Neuronal stem cell (in vitro differentiated cells): ENCODE measurements around the gene GSAP.

Source experiments
- DNase-seq: peaks from one replicate; pipeline ENCODE4 v3.0.0-alpha.2; 2013; ENCODE audit warnings: low spot score
- H2AFZ ChIP-seq: one replicate; pipeline ENCODE4 v1.6.1; 2013; ENCODE audit warnings: mild to moderate bottlenecking, low read length, inconsistent platforms
- H2AK5ac ChIP-seq: 2 replicates; pipeline ENCODE4 v1.6.1; 2013; ENCODE audit warnings: low read depth, mild to moderate bottlenecking, inconsistent platforms, low read length, moderate library complexity, mixed read lengths
- H2BK120ac ChIP-seq: 2 replicates; pipeline ENCODE4 v1.6.1; 2013; ENCODE audit warnings: low read depth, mild to moderate bottlenecking, inconsistent platforms, low read length, moderate library complexity, mixed read lengths
- H2BK12ac ChIP-seq: one replicate; pipeline ENCODE4 v1.6.1; 2013; ENCODE audit warnings: low read length, inconsistent platforms
- H2BK15ac ChIP-seq: 2 replicates; pipeline ENCODE4 v1.6.1; 2013; ENCODE audit warnings: mild to moderate bottlenecking, low read length, inconsistent platforms, mixed read lengths
- H2BK5ac ChIP-seq: one replicate; pipeline ENCODE4 v1.6.1; 2013; ENCODE audit warnings: inconsistent platforms, mild to moderate bottlenecking, low read length, moderate library complexity
- H3K14ac ChIP-seq: one replicate; pipeline ENCODE4 v1.6.1; 2013; ENCODE audit warnings: low read length, inconsistent platforms
- H3K18ac ChIP-seq: 2 replicates; pipeline ENCODE4 v1.6.1; 2013; ENCODE audit warnings: low read length, inconsistent platforms
- H3K23ac ChIP-seq: 2 replicates; pipeline ENCODE4 v1.6.1; 2013; ENCODE audit warnings: low read depth, mild to moderate bottlenecking, mixed read lengths, low read length, inconsistent platforms; ENCODE audit not compliant: poor library complexity
- H3K27ac ChIP-seq: replicated peaks from 3 replicates; pipeline ENCODE4 v1.5.1; 2013; ENCODE audit warnings: low read length, inconsistent platforms
- H3K27me3 ChIP-seq, 3 experiments: 2 replicates each; pipeline ENCODE4 v1.6.1; 2013; ENCODE audit warnings: low read length in 3 of 3, mild to moderate bottlenecking in 2 of 3, inconsistent platforms in 1 of 3, low read depth in 1 of 3, mixed read lengths in 1 of 3, moderate library complexity in 1 of 3; ENCODE audit not compliant: control insufficient read depth in 3 of 3, insufficient read depth in 3 of 3
- H3K36me3 ChIP-seq, 2 donors: replicated peaks in 1 of 2; 2 replicates each; pipeline ENCODE4 v1.6.1; 2013; ENCODE audit warnings: low read length in 2 of 2; ENCODE audit not compliant: control insufficient read depth in 2 of 2, insufficient read depth in 2 of 2
- H3K4ac ChIP-seq: 2 replicates; pipeline ENCODE4 v1.6.1; 2013; ENCODE audit warnings: inconsistent platforms, mild to moderate bottlenecking, low read length, moderate library complexity
- H3K4me1 ChIP-seq, 2 donors: 1 replicate in 1 of 2; 2 replicates in 1 of 2; pipeline ENCODE4 v1.6.1; 2013; ENCODE audit warnings: low read length in 2 of 2, low read depth in 1 of 2; ENCODE audit not compliant: control insufficient read depth in 2 of 2, insufficient read depth in 1 of 2
- H3K4me2 ChIP-seq: one replicate; pipeline ENCODE4 v1.6.1; 2013; ENCODE audit warnings: mild to moderate bottlenecking, low read length, inconsistent platforms; ENCODE audit not compliant: insufficient read depth, poor library complexity, severe bottlenecking
- H3K4me3 ChIP-seq, 2 donors: 2 replicates each; pipeline ENCODE4 v1.5.1; 2013; ENCODE audit warnings: low read length in 2 of 2, mild to moderate bottlenecking in 2 of 2, inconsistent platforms in 1 of 2, moderate library complexity in 1 of 2
- H3K79me1 ChIP-seq: one replicate; pipeline ENCODE4 v1.6.1; 2013; ENCODE audit warnings: low read depth, mild to moderate bottlenecking, inconsistent platforms, low read length, moderate library complexity
- H3K9ac ChIP-seq: one replicate; pipeline ENCODE4 v1.6.1; 2013; ENCODE audit warnings: mild to moderate bottlenecking, low read depth, low read length, inconsistent platforms; ENCODE audit not compliant: poor library complexity
- H3K9me3 ChIP-seq, 2 donors: replicated peaks in 1 of 2; 2 replicates each; pipeline versions ENCODE3 to v1.6.1; 2013; ENCODE audit warnings: low read length in 2 of 2, mild to moderate bottlenecking in 2 of 2, inconsistent platforms in 1 of 2, low read depth in 1 of 2, mixed read lengths in 1 of 2, moderate library complexity in 1 of 2; ENCODE audit not compliant: control insufficient read depth in 2 of 2, insufficient read depth in 1 of 2
- H4K8ac ChIP-seq: one replicate; pipeline ENCODE4 v1.6.1; 2013; ENCODE audit warnings: low read depth, mild to moderate bottlenecking, inconsistent platforms, low read length, moderate library complexity
- H4K91ac ChIP-seq: one replicate; pipeline ENCODE4 v1.6.1; 2013; ENCODE audit warnings: low read length, low read depth, mild to moderate bottlenecking, inconsistent platforms; ENCODE audit not compliant: poor library complexity
- WGBS, 2 donors: extraction: QIAGEN DNeasy Blood & Tissue Kit; methylation state at CpG; one replicate each; pipeline ENCODE4 v1.1.7; 2013; ENCODE audit warnings: missing lambda C conversion rate in 2 of 2, mixed read lengths in 1 of 2; ENCODE audit not compliant: insufficient read length in 2 of 2, insufficient replicate concordance in 1 of 2; ENCODE audit errors: extremely low coverage in 2 of 2; 5-methylcytosine and 5-hydroxymethylcytosine counted together

GSAP gene

DNA sequence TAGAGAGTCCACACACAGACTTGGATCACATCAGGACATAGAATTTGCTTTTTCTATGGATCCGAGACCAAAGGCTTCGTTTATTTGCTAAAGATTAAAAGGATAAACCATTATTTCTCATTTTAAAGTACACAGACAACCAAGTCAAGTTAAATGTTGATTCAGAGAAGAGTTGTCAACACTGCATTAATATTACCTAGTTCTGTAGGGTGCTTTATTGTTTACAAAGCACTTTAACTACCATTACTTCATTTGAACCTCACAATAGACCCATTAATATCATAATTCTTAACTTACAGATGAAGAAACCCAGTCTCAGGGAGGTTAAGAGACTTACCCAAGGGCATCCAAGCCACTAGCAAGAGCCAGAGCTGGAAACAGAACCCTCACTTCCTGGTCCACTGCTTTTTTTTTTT is 43.2 kb upstream of the GSAP start:
- Histone ChIP-seq H4K8ac (no peak overlapping the region), H3K27ac (no peak overlapping the region), H2AK5ac (no peak overlapping the region), H2BK5ac (no peak overlapping the region), H3K18ac (no peak overlapping the region), H3K4me3 (no peak overlapping the region), H3K14ac (no peak overlapping the region), H3K4me2 (no peak overlapping the region), H2AFZ (no peak overlapping the region), H2BK120ac (no peak overlapping the region), H2BK12ac (no peak overlapping the region), H3K36me3 (no peaks in the 10 kb centered on the region), H3K9ac (no peak overlapping the region), H4K91ac (no peak overlapping the region), H3K9me3 (no peaks in the 10 kb centered on the region), H3K27me3 (no peaks in the 10 kb centered on the region), H3K79me1 (no peaks in the 10 kb centered on the region), H3K23ac (no peak overlapping the region), H3K4ac (no peak overlapping the region), H3K4me1 (peaks cover 0 to 2% of the 10 kb centered on the region in 2 donors), H2BK15ac (no peak overlapping the region)
- WGBS, 2 donors: no CpG with 5 or more reads among the region's 2 CpGs
- DNase-seq: no peak

DNA sequence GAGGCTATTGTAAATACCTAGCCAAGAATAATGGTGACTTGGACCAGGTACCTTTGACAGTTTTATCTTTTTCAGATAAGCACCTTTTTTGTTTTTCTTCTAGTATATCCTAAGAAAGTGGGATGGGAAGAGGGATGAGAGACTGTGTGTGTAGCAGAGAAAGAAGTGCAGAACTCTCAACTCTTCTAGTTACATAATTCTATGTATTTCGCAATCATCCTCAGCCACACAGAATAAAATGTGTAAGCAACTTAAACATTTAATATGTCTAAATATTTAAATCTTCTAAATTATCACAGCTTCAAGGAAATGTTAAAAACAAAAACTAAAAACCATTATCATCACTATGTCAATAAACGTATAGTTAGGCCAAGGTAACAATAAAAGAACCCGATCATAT is 42.6 kb upstream of the GSAP start:
- H2BK5ac ChIP-seq: no peak overlapping the region
- H2BK120ac ChIP-seq: no peak overlapping the region
- H3K27me3 ChIP-seq: no peaks in the 10 kb centered on the region
- no peak overlapping the region for H3K4ac ChIP-seq
- no peak overlapping the region for H2BK15ac ChIP-seq
- H3K4me2 ChIP-seq: no peak overlapping the region
- no peaks in the 10 kb centered on the region for H3K79me1 ChIP-seq
- peaks cover 0 to 2% of the 10 kb centered on the region in 2 donors for H3K4me1 ChIP-seq
- WGBS, 2 donors: no CpG with 5 or more reads among the region's 3 CpGs
- H3K9ac ChIP-seq: no peak overlapping the region
- H3K9me3 ChIP-seq: no peaks in the 10 kb centered on the region
- no peaks in the 10 kb centered on the region for H3K36me3 ChIP-seq
- no peak overlapping the region for H3K14ac ChIP-seq
- no peak overlapping the region for H2AFZ ChIP-seq
- no peak overlapping the region for H3K4me3 ChIP-seq
- H4K91ac ChIP-seq: no peak overlapping the region
- H3K23ac ChIP-seq: no peak overlapping the region
- no peak for DNase-seq
- H3K27ac ChIP-seq: no peak overlapping the region
- H3K18ac ChIP-seq: no peak overlapping the region
- no peak overlapping the region for H4K8ac ChIP-seq
- H2AK5ac ChIP-seq: no peak overlapping the region
- no peak overlapping the region for H2BK12ac ChIP-seq

DNA sequence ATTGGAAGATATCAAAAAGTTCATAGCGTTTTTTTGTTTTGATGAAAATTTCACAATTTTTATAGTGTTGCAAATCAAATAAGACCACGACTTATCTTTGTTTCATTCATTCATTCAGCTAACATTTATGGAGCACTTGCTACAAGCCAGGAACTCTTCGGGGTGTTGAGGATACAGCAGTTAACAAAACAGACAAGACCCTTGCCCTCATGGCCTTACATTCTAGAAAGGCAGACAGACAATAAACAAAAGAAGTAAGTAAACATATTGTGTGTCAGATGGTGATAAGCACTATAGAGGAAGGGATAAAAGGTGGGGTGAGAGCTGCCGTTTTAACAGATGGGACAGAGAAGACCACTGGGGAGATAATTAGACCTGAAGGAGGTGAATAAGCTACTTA is 41.6 kb upstream of the GSAP start:
- Histone ChIP-seq H2AFZ (no peak overlapping the region), H2AK5ac (no peak overlapping the region), H3K79me1 (no peaks in the 10 kb centered on the region), H2BK5ac (no peak overlapping the region), H4K91ac (no peak overlapping the region), H2BK120ac (no peak overlapping the region), H3K23ac (no peak overlapping the region), H3K27ac (no peak overlapping the region), H3K4me3 (no peak overlapping the region), H3K9me3 (no peaks in the 10 kb centered on the region), H3K27me3 (no peaks in the 10 kb centered on the region), H3K4me1 (peaks cover 0 to 2% of the 10 kb centered on the region in 2 donors), H3K14ac (no peak overlapping the region), H2BK12ac (no peak overlapping the region), H2BK15ac (no peak overlapping the region), H4K8ac (no peak overlapping the region), H3K18ac (no peak overlapping the region), H3K36me3 (no peaks in the 10 kb centered on the region), H3K4me2 (no peak overlapping the region), H3K9ac (no peak overlapping the region), H3K4ac (no peak overlapping the region)
- WGBS, 2 donors: no CpG with 5 or more reads among the region's 4 CpGs
- no peak for DNase-seq

DNA sequence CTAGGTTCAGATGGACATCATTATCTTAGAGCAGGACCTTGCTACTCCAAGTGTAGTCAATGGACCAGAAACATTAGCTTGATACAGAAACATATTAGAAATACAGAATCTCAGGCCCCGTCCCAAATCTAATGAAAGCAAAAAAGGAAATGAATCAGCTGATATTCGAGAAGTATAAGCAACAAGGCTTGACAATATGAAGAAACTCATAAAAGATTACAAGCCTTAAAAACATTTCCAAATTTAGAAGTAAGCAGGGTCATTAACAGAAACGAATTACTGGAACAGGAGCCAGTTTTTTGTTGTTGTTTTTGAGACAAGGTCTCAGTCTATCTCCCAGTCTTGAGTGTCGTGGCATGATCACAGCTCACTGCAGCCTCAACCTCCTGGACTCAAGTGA is 40.5 kb upstream of the GSAP start:
- no peak overlapping the region for H3K18ac ChIP-seq
- no peak overlapping the region for H2BK5ac ChIP-seq
- no peak overlapping the region for H3K9ac ChIP-seq
- no peak overlapping the region for H2AFZ ChIP-seq
- H3K27ac ChIP-seq: no peak overlapping the region
- no peak overlapping the region for H2BK12ac ChIP-seq
- H2AK5ac ChIP-seq: no peak overlapping the region
- H3K14ac ChIP-seq: no peak overlapping the region
- H3K36me3 ChIP-seq: no peaks in the 10 kb centered on the region
- H3K79me1 ChIP-seq: no peaks in the 10 kb centered on the region
- H3K9me3 ChIP-seq: no peaks in the 10 kb centered on the region
- H2BK15ac ChIP-seq: no peak overlapping the region
- H3K4me2 ChIP-seq: no peak overlapping the region
- H3K27me3 ChIP-seq: no peaks in the 10 kb centered on the region
- DNase-seq: no peak
- no peak overlapping the region for H2BK120ac ChIP-seq
- WGBS, 2 donors: no CpG with 5 or more reads among the region's 4 CpGs
- no peak overlapping the region for H4K91ac ChIP-seq
- no peak overlapping the region for H4K8ac ChIP-seq
- no peaks in the 10 kb centered on the region for H3K4me1 ChIP-seq
- H3K4me3 ChIP-seq: no peak overlapping the region
- H3K4ac ChIP-seq: no peak overlapping the region
- H3K23ac ChIP-seq: no peak overlapping the region
